ENCODE results near the gene TIPRL. TPM values are rescaled to one million over a fixed set of nuclear protein-coding genes. Genes with fewer than 3 reads are reported as not detected.

Gene TIPRL
- total and polyA plus RNA-seq, 2 of the 8 experiments (the other 6 are each of a cell fraction or from before 2014, with no cell fraction given): 8.1 to 27.4 TPM

GRCh38 chr1:168235548-168235885 is 56.8 kb downstream of the TIPRL start:
- H2BK5ac ChIP-seq (ENCODE audit: low read depth, low read length): no peak overlapping the region
- H3K27me3 ChIP-seq (replicated peaks in 1 of 4; ENCODE audit: control insufficient read depth in 3 of 4, extremely low read depth in 1 of 4, insufficient read depth in 3 of 4, low read length in 3 of 4): no peaks in the 10 kb centered on the region
- no peak overlapping the region for H3K4ac ChIP-seq (replicated peaks; ENCODE audit: insufficient read length, low read depth, low read length)
- H2BK12ac ChIP-seq (ENCODE audit: low read depth, low read length): no peak overlapping the region
- H3K4me1 ChIP-seq (replicated peaks in 1 of 4; ENCODE audit: control insufficient read depth in 3 of 4, insufficient read depth in 4 of 4, low read length in 3 of 4): no peaks in the 10 kb centered on the region
- H4K91ac ChIP-seq (replicated peaks; ENCODE audit: insufficient read length, low read length): no peak overlapping the region
- no peak overlapping the region for H2AK5ac ChIP-seq (ENCODE audit: low read depth, low read length)
- ChIA-PET CTCF (ENCODE audit: partially characterized antibody) (interaction anchor here (0.6 to 3.6 kb wide), 61 partner anchors 8 to 1106 kb away, joined by 3 to 29 read pairs (median 4); partner anchors contain the start of genes SFT2D2 and TBX19), POLR2A (ENCODE audit: partially characterized antibody) (interaction anchor here (1.0 to 1.3 kb wide), 3 partner anchors 10 to 300 kb away, joined by 3 to 9 read pairs (median 4); partner anchors contain the start of gene SFT2D2)
- no peak overlapping the region for H3K14ac ChIP-seq (ENCODE audit: insufficient read length)
- no peak overlapping the region for H3K4me3 ChIP-seq (ENCODE audit: extremely low read depth in 1 of 4, insufficient read depth in 2 of 4, low read depth in 3 of 4, low read length in 4 of 4)
- H2BK15ac ChIP-seq (ENCODE audit: low read length): no peak overlapping the region
- peaks cover 0 to 2% of the 10 kb centered on the region in 2 experiments for H4K20me1 ChIP-seq (replicated peaks in 1 of 2; ENCODE audit: control insufficient read depth in 1 of 2, insufficient read depth in 2 of 2, low read length in 2 of 2)
- H2AFZ ChIP-seq (ENCODE audit: low read length): no peak overlapping the region
- peaks cover 0 to 26% (median 1%) of the 10 kb centered on the region in 4 experiments; a peak in 6 of 8 replicates for H3K36me3 ChIP-seq (ENCODE audit: control insufficient read depth in 2 of 4, insufficient read depth in 4 of 4, low read length in 3 of 4)
- H3K27ac ChIP-seq (ENCODE audit: low read depth, low read length): no peak overlapping the region
- no peak overlapping the region for H2BK20ac ChIP-seq (ENCODE audit: low read length)
- FAIRE-seq (no peak), DNase-seq (ENCODE audit: low read depth in 1 of 2, low spot score in 2 of 2) (no peak)
- no peak overlapping the region for H4K8ac ChIP-seq (ENCODE audit: extremely low read depth, insufficient read depth, low read length)
- H3K79me1 ChIP-seq (ENCODE audit: low read depth, low read length): peaks cover 5% of the 10 kb centered on the region; the same call in 1 of the 2 replicates
- H3K18ac ChIP-seq (ENCODE audit: extremely low read depth, low read length): no peak overlapping the region
- no peaks in the 10 kb centered on the region for H3K23me2 ChIP-seq (ENCODE audit: low read depth, low read length)
- no peak overlapping the region for H4K5ac ChIP-seq (ENCODE audit: insufficient read length, low read depth, low read length)
- H3K9me3 ChIP-seq (ENCODE audit: insufficient read depth in 2 of 2, low read depth in 1 of 2, low read length in 1 of 2): no peaks in the 10 kb centered on the region
- no peak overlapping the region for H2BK120ac ChIP-seq (replicated peaks; ENCODE audit: low read depth, low read length)
- H3K23ac ChIP-seq (ENCODE audit: insufficient read length): no peak overlapping the region
- H3K79me2 ChIP-seq (ENCODE audit: control insufficient read depth in 1 of 2, insufficient read depth in 2 of 2, low read length in 2 of 2): no peaks in the 10 kb centered on the region
- no peak overlapping the region for H3K9ac ChIP-seq (replicated peaks in 1 of 4; ENCODE audit: extremely low read depth in 1 of 4, low read depth in 3 of 4, low read length in 3 of 4)
- no peak overlapping the region for H3K4me2 ChIP-seq (ENCODE audit: insufficient read depth in 1 of 2, low read depth in 2 of 2, low read length in 2 of 2)
- H3K56ac ChIP-seq (replicated peaks; ENCODE audit: insufficient read length, low read depth, low read length): no peak overlapping the region
- no peak for TF ChIP-seq BRCA1 (IDR thresholded peaks at IDR 0.05; ENCODE audit: low read depth, low read length)
- no peak for TF ChIP-seq SP2 (IDR thresholded peaks at IDR 0.05; ENCODE audit: low read length)
- TF ChIP-seq PHF8 (conservative IDR thresholded peaks at IDR 0.05; ENCODE audit: low read depth, low read length): no peak
- TF ChIP-seq FOSL1 (IDR thresholded peaks at IDR 0.05; ENCODE audit: insufficient read depth, low read depth, low read length): no peak
- TF ChIP-seq RBBP5 (IDR thresholded peaks at IDR 0.05; ENCODE audit: borderline replicate concordance, low read depth, low read length): no peak
- TF ChIP-seq EGR1 (IDR thresholded peaks at IDR 0.05; ENCODE audit: borderline replicate concordance, low read depth, low read length): no peak
- TF ChIP-seq SUZ12 (IDR thresholded peaks at IDR 0.05; ENCODE audit: low read length): no peak
- no peak for TF ChIP-seq TAF7 (optimal IDR thresholded peaks at IDR 0.05; ENCODE audit: borderline replicate concordance, low read depth, low read length)
- no peak for TF ChIP-seq CTCF (IDR thresholded peaks at IDR 0.05; ENCODE audit: control extremely low read depth in 1 of 3, insufficient read depth in 1 of 3, low read depth in 1 of 3, low read length in 3 of 3)
- TF ChIP-seq EZH2 (IDR thresholded peaks at IDR 0.05; ENCODE audit: low read depth, low read length, severe bottlenecking): no peak
- TF ChIP-seq KDM4A (IDR thresholded peaks at IDR 0.05; ENCODE audit: low read depth, low read length, severe bottlenecking): no peak
- no peak for TF ChIP-seq TBP (IDR thresholded peaks at IDR 0.05; ENCODE audit: low read depth, low read length)
- no peak for TF ChIP-seq JUN (IDR thresholded peaks at IDR 0.05; ENCODE audit: low read depth, low read length)
